DLD1 (cell line): ENCODE data around the gene RBM47.
"Not testable (repeated sequence)": the region's sequence is repeated elsewhere in the genome, so short reads cannot be mapped to it uniquely, and the experiment has no call there.

ENCODE experiments used
- in situ Hi-C: cut with HindIII; loops from 2 replicates; pipeline ENCODE4 v1.10.0; 2017; ENCODE audit warnings: low sequenced_read_pairs

Gene RBM47

DNA sequence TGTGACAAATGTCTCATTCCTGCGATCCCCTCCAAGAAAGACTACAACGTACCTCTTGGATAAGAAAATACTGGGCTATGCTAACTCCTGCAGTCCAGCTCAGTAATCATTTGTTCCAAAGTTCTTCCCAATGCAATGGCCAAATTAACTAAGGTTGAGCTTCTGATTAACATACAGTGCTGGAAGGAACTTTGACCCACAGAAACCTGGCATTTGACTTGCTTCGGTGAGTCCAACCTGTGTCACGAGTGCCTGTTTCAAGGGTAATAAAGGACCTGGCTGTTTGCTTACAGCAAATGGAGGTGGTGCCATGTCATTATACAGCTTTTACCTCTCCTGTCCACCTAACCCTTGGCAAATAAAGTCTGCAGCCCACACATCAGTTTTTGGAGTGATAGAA lies 83.2 kb downstream of the RBM47 start:
- in situ Hi-C loops = no loop called here

DNA sequence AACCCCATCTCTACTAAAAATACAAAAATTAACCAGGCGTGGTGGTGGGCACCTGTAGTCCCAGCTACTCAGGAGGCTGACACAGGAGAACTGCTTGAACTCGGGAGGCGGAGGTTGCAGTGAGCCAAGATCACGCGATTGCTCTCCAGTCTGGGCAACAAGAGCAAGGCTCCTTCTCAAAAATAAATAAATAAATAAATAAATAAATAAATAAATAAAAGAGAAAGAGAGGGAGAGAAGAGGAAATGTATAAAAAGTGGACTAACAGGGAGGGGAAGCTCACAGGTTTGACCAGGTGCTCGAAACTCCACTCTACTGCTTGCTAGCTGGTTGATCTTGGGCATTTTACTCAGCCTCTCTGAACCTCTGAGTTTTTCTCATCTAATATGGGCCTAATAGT lies 84.2 kb downstream of the RBM47 start:
- in situ Hi-C loops = not testable (repeated sequence)

DNA sequence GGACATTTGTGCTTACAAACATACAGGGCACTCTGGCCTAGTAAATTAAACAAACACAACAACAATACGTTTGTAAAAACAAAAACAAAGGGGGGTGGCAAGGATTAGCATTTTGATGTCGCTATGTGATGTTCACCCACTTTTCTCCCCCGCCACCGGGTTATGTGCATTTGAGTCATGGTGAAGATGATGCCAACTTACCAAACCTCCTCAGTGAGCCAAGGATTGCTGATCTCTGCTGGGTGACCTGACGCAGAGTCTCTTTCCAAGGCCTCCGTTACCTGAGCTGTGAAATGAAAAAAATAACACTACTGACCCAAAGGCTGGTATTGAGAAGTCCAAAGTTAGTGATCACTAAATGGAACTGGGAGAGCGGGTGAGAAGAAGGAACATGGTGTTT lies 85.4 kb downstream of the RBM47 start:
- in situ Hi-C loops = no loop called here

DNA sequence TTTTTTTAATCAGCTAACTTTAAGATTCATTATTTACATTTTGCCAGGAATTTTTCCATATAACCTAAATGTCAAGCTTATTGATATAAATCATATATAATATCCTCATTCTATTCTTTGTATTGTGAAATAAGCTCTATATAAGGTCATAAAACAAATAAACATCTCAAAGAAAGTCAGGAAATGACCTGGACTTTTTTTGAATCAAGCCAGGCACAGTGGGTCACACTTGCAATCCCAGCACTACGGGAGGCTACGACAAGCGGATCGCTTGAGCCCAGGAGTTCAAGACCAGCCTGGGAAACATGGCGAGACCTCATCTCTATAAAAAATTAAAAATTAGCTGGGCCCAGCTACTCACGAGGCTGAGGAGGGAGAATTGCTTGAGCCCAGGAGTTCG lies 88.9 kb downstream of the RBM47 start:
- in situ Hi-C loops = no loop called here

DNA sequence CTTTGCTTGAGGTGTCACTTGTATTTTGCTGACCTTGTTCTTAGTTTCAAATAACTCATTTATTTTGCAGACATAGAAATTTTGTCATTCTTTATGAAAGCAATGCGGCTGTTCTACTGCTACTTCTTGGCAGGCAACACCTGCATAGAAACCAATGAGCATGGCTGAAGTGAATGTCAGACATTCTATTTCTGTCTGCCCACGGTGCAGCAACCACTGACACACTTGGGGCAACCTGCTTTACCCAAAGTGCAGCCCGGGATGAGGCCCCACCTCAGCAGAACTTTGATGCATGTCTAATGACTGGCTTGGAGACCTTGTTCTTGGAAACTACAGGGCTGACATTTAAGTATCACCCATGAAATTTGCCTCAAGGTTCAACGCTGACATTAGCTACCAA lies 93.6 kb downstream of the RBM47 start:
- in situ Hi-C loops = no loop called here

DNA sequence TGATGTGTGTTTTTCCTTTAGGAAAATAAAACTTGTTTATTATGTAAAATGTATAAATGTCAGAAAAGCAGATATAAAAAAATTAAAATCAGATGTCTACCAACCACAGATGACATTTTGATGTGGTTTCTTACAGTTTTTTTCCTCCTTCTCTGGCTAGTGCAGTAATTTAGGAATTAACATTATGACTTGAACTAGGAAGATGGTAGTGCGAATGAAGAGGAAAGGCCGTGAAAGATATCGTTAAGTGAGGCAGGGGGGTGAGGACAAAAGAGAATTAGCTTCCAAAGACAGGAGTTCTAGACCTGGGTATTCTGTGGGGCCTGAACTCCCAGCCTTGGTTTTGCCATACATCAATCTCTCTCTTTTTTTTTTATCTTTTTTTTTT lies 98.0 kb downstream of the RBM47 start:
- in situ Hi-C loops = no loop called here

DNA sequence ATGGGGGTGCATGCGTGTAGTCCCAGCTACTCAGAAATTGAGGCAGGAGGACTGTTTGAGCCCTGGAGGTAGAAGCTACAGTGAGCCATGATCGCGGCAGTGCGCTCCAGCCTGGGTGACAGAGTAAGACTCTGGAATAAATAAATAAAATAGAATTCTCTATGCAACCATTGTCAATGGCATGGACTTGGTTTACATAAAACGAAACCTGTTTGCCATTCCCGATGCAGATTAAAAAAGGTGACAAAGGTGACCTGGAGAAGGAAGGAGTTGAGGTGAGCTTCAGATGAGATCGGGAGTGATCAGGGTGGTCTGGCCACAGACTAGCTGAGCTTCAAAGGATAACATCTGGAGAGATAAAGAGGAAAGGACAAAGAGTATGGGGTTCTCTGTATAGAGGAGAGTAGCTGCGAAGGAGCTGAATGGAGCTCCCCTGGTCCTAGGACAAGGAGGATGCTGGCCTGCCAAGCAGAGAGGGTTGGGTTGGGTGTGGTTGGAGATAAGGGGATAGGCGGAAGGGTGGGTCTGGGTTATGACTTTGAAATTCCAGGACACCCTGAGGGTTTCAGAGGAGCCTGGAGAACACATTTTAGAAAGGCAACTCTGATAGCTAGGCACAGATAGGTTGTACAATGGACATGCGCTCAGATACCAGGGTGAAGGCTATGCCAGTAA lies 98.6 kb downstream of the RBM47 start:
- in situ Hi-C loops = no loop called here

DNA sequence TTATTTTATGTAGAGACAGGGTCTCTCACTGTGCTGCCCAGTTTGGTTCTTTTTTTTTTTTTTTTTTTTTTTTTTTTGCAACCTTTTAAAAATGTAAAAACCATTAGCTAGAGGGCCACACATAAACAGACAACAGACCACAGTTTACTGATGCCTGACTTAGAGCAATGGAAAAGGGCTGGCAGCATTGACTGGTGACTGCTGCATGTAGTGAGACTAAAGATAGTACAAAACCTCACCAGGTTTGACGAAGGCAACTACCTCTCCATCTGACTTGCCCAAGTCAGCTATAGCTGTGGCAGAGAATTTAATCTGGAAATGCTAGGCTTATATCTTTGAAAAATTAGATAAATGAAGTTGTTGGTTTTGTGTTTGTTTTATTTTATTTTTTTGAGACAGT lies 102.9 kb downstream of the RBM47 start:
- in situ Hi-C loops = no loop called here

DNA sequence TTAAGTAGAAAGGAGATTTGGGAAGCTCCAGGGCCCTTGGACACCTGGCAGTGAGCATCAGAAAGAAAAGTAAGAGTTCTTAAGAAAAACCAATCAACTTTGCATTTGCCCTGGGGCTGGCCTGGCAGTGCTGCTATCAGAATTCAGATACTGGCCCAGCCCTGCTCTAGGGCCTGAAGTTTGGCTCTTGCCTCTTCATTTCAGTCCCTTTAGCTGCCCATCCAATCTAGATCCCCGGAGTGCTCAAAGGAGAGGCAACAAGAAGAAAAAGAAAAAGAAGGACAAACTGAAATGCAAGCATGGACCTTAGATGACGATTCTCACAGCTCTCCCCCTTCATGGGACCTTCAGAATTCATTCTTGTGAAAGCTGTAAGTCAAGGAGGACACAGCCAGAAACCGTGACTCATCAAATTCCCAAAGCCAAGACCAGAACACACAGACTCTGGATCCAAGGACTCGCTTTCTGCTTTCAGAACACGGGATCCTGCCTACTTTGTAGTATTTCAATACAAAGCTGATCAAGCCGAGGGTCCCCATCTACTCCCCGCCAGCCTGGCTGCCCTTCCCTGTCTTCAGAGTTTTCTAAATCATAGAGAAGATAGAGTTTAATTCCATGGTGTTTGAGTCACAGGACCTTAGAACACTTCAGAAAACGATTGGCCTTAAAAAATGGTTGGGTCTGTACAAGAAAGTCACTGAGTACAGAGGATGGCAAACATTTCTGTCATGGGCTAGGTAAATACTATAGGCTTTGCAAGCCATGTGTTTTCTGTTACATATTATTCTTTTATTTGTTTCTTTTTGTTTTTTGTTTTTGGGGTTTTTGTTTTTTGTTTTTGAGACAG lies 103.7 kb downstream of the RBM47 start:
- in situ Hi-C loops = no loop called here

DNA sequence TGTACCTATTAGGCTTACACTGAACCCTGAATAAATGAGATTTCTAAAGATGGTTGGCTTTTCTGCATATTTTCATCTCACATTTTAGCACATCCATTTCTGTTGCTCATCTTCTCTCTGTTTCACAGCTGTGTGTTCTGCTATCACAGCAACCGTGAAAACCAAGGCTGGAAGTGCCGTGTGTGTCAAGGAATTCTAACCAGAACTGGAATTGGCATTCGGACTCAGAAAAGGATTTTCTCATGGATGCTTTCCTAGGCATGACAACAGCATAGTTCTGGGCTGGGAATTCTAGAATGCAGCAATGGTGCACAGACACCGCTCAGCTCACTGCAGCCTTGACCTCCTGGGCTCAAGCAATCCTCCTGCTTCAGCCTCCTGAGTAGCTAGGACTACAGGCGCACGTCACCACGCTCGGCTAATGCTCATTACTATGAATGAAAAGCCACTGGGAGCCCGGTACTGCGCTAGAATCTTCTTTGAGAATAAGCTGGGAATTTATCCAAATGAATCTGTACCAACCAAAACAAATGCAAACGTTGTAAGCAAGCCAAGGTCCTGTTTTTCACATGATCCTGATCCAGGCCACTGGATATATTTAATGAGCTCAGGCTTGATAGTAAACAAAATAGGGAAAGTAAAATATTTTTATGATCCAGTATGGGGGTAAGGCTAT lies 105.2 kb downstream of the RBM47 start:
- in situ Hi-C loops = no loop called here

DNA sequence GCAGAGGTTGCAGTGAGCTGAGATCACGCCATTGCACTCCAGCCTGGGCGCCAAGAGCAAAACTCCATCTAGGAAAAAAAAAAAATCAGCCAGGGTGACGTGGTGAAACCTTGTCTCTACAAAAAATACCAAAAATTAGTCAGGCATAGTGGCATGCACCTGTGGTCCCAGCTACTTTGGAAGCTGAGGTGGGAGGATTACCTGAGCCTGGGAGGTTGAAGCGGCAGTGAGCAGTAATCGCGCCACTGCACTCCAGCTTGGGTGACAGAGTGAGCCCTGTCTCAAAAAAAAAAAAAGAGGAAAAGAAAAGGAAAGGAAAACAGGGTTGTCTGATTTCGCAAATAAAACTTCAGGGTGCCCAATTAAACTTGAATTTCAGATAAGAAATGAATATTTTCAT lies 106.1 kb downstream of the RBM47 start:
- in situ Hi-C loops = no loop called here

DNA sequence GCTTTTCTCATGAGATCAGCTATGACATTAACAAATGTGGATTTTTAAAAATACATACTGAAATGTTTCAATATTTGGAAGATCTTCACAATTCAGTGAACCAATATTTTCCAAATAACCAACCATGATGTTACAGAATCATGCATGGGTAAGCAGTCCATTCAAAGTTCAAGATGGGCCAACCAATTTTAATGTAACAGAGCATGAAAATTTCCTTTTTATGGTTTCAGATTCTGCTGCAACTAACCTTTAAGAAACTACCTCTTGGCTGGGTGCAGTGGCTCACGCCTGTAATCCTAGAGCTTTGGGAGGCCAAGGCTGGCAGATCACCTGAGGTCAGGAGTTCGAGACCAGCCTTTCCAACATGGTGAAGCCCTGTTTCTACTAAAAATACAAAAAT lies 107.7 kb downstream of the RBM47 start:
- in situ Hi-C loops = no loop called here

DNA sequence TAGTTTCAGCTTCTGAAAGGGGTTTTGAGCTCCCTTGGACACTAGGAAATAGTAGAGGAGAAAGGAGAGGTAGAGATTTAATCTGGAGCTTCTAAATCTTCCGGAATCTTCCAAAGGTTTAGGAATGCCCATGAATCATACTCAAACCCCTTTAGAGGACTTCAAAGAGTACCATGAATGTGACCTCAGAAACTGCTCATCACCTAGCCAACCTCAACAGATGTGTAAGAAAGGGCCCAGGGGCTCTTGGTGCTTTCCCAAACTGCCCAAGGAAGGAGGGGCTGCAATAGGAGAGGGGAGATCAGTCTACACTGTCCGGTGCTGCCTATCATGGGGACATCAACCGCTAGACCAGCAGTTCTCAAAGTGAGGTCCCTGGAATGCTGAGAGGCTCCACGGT lies 109.1 kb downstream of the RBM47 start:
- in situ Hi-C loops = no loop called here

DNA sequence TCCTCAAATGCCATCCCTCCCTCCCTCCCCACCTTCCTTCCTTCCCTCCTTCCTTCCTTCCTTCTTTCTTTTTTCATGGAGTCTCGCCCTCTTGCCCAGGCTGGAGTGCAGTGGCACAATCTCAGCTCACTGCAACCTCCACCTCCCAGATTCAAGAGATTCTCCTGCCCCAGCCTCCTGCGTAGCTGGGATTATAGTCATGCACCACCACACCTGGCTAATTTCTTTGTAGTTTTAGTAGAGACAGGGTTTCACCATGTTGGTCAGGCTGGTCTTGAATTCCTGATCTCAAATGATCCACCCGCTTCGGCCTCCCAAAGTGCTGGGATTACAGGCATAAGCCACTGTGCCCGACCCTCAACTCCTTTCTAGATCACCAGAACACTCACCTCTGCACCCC lies 112.6 kb downstream of the RBM47 start:
- in situ Hi-C loops = not testable (repeated sequence)

DNA sequence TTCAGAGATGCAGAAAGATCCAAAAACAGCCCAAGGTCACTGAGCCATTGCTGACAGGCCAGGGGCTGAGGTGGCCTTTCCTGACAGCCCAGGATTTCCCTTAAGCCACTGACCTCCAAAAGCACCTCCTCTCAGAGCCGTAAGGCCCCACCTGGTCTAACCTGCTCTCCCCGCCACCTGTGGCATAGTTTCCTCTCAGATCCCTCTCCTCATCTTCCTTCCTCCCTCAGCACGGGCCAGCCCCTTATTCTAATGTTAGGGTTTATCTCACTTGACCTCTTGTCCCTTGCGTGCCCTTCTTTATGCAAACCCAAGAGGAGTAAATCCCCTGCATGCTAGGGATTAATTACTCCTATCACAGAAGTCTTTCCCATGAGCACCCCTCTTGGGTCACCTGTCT lies 113.0 kb downstream of the RBM47 start:
- in situ Hi-C loops = no loop called here

DNA sequence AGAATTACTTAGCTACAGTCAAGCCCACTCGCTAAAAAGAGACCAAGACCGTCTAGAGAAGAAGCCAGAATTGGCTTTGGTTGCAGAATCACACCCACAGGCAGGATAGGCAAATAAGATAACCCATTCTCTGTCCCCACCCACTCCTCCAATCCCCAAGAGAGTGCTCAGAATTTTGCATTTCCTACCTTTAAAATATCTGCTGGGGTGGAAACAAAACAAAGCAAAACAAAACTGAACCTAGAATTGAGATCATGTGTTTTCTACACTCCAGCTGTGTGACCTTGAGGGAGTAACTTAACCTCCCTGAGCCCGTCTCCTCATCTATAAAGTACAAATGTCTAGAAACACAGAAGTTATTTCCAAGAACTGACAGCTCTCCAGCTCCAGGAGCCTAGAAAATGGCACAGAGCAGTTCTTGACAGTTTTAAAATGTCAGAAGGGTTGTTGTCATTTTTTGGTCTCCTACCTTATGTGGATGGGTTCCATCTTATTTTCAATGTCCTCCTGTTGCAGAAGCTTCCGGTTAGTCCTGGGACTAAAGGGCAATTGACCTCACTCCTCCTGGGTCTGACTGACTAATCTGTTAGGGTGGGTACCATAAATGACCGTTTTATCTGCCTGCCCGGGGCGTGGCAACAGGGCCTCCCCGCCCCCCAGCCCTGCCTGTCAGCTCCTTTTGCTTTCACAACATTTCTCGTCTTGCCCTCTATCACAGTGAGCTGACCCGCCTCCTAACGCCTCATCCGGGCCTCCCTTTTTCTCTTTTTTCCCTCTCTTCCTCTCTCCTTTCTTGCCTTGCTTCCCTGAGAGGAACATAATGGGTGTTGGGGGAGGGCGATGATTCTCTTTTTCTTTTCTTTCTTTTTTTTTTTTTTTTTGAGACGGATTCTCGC lies 114.0 kb downstream of the RBM47 start:
- in situ Hi-C loops = no loop called here

DNA sequence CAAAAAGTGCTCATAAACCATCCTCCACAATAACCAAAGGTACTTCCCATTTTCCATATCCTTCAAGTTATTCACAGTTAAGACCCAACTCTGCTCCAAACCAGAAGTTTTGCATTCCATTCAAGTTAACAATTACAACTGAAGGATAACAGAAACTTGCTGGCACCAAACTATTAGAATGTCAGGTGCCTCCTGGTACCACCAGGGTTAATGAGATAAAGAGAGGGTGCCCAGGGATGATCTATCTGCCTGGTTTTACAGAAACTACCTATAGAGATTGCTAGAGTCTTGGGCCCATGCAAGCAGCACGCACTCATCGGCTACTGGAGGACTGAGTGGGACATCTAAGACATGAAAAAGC lies 114.6 kb downstream of the RBM47 start:
- in situ Hi-C loops = no loop called here

DNA sequence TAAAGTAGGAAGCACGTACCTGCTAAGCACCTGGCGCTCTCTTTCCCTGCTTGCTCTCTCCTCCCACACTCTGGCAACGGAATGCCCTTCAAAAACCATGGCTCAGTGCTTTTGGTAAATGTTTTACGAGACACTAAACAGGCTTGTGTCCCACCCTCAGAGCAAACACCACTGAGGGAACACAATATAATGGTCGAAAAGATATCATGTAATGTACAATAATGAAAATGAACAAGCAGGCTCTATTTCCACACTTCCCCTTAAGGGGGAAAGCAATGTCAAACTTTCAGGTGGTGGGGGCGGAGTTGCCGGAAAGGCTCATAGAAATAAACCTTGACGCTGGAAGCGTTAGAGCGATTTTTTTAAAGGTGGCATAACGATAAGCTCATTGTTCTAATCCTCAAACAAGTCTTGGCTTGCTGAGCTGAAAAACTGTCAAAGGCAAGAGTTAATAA lies 115.1 kb downstream of the RBM47 start:
- in situ Hi-C loops = no loop called here

DNA sequence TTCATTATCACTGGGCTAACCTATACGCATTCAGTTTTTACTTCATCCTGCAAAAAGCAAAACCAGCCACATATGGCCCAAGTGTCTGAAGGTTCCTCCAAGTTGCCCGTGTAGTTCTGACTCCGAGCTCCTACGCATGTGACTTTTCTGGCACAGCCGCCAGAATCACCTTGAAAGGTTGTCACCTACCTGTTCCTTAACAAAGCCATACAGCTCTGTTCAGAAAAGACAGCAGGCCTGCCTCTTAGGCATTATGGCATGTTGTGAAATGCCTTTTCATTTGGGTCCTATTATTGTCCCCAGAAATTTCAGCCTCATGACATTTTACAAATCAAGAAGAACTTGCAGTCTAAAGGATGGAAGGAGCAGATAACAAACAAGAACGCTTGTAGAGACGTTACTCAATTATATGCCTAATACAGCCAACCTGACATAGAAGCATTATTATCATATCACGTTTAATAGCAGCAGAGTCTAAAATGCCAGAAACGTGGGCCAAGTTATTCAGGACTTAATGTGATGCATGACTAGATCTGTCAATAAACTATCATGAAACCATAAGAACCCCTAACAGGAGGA lies 118.5 kb downstream of the RBM47 start:
- in situ Hi-C loops = no loop called here

DNA sequence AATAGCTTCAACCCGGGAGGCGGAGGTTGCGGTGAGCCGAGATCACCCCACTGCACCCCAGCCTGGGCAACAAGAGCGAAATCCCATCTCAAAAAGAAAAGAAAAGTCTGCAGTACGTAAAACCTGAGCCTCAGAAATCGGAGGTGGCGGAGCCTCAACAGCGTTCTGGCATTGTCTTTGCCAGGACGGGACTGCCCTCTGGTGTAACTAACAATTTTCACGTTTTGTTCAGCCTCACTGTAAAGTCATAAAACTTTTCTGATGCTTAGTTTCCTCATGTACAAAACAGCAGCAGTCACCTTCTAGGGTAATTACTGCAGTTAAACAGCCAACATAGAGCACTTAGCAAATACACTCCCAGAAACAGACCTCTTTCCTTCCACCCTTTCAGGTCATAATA lies 121.7 kb downstream of the RBM47 start:
- in situ Hi-C loops = no loop called here

DNA sequence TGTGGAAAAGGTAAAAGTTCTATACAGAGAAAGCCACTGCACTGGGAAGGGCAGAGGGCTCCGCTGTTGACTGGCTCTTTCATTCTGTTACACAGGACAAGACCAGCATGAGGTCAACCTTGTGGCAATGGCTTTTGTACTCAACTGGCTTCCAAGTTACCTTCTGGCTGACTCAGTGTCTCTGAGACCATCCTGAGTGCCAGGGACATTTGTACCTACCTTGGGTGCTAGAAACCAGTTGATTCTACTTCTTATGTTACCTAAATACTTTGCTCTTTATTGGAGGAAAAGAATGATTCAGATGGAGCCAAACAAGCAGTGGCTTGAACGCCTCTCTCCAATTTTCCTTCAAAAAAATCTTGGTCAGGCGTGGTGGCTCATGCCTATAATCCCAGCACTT lies 123.2 kb downstream of the RBM47 start:
- in situ Hi-C loops = no loop called here
